Measurements from ENCODE around the gene PPP1R16B.

Gene PPP1R16B

GRCh38 chr20:38782275-38782674 lies 23.2 kb upstream of the PPP1R16B start:
- Histone ChIP-seq H3K4me3 (ENCODE audit: low read depth, low read length) (no peak overlapping the region), H3K9me3 (ENCODE audit: control insufficient read depth, insufficient read depth, low read depth, low read length) (no peaks in the 10 kb centered on the region), H3K4me1 (ENCODE audit: control insufficient read depth, insufficient read depth, low read length) (no peaks in the 10 kb centered on the region), H3K27ac (ENCODE audit: extremely low read depth, low read depth, low read length) (no peak overlapping the region), H3K36me3 (ENCODE audit: control insufficient read depth in 2 of 2, insufficient read depth in 1 of 2, low read length in 2 of 2) (no peaks in the 10 kb centered on the region)
- POLR2A ChIA-PET, result no interaction called here
- CTCF ChIA-PET, result interaction anchor here (0.7 to 1.6 kb wide), 2 partner anchors 8 to 183 kb away, joined by 3 to 7 read pairs; no protein-coding TSS in a partner anchor
- TF ChIP-seq ZNF16 (tag by site-specific recombination; IDR thresholded peaks at IDR 0.05; ENCODE audit: low read depth) (peak; percentile 84), TRIM28 (IDR thresholded peaks at IDR 0.05; ENCODE audit: borderline replicate concordance, low read length) (no peak)

GRCh38 chr20:38787870-38788269 lies 17.6 kb upstream of the PPP1R16B start:
- Histone ChIP-seq H3K4me1 (ENCODE audit: control insufficient read depth, insufficient read depth, low read length) (no peaks in the 10 kb centered on the region), H3K27ac (ENCODE audit: extremely low read depth, low read depth, low read length) (no peak overlapping the region), H3K4me3 (ENCODE audit: low read depth, low read length) (no peak overlapping the region), H3K9me3 (ENCODE audit: control insufficient read depth, insufficient read depth, low read depth, low read length) (no peaks in the 10 kb centered on the region), H3K36me3 (ENCODE audit: control insufficient read depth in 2 of 2, insufficient read depth in 1 of 2, low read length in 2 of 2) (no peaks in the 10 kb centered on the region)
- ChIA-PET CTCF (interaction anchor here (0.6 kb wide), 3 partner anchors 34 to 1239 kb away, joined by 3 read pairs; no protein-coding TSS in a partner anchor), POLR2A (no interaction called here)
- no peak for TF ChIP-seq ZNF404 (tag by site-specific recombination; IDR thresholded peaks at IDR 0.05)
- no peak for TF ChIP-seq ZNF324 (tag by site-specific recombination; IDR thresholded peaks at IDR 0.05)
- no peak for TF ChIP-seq ZBTB48 (tag by site-specific recombination; IDR thresholded peaks at IDR 0.05)
- no peak for TF ChIP-seq ZNF174 (tag by site-specific recombination; IDR thresholded peaks at IDR 0.05)
- TF ChIP-seq ZNF645 (tag by site-specific recombination; IDR thresholded peaks at IDR 0.05), result no peak
- no peak for TF ChIP-seq IKZF3 (tag by site-specific recombination; IDR thresholded peaks at IDR 0.05)
- no peak for TF ChIP-seq HIC1 (tag by site-specific recombination; IDR thresholded peaks at IDR 0.05)
- TF ChIP-seq ZNF221 (tag by site-specific recombination; IDR thresholded peaks at IDR 0.05; ENCODE audit: borderline replicate concordance), result no peak
- no peak for TF ChIP-seq ZNF37A (tag by site-specific recombination; IDR thresholded peaks at IDR 0.05)
- TF ChIP-seq ZBTB8A (tag by site-specific recombination; IDR thresholded peaks at IDR 0.05), result no peak
- TF ChIP-seq ZNF514 (tag by site-specific recombination; IDR thresholded peaks at IDR 0.05), result no peak

- H3K9me3 ChIP-seq (ENCODE audit: control insufficient read depth, insufficient read depth, low read depth, low read length), result no peaks in the 10 kb centered on the region
- H3K36me3 ChIP-seq (ENCODE audit: control insufficient read depth in 2 of 2, insufficient read depth in 1 of 2, low read length in 2 of 2), result no peaks in the 10 kb centered on the region
- ChIA-PET POLR2A (no interaction called here), CTCF (interaction anchor here (0.6 to 3.7 kb wide), 23 partner anchors 8 to 256 kb away, joined by 3 to 23 read pairs (median 5); partner anchors contain the start of genes FAM83D and PPP1R16B)
- H3K4me3 ChIP-seq (ENCODE audit: low read depth, low read length), result no peak overlapping the region
- H3K27ac ChIP-seq (ENCODE audit: extremely low read depth, low read depth, low read length), result no peak overlapping the region
- no peaks in the 10 kb centered on the region for H3K4me1 ChIP-seq (ENCODE audit: control insufficient read depth, insufficient read depth, low read length)
- TF ChIP-seq ZBTB21 (tag by site-specific recombination; IDR thresholded peaks at IDR 0.05) (no peak), ZSCAN5A (tag by site-specific recombination; IDR thresholded peaks at IDR 0.05) (0 out of 2 replicates have a peak, but pooled peaks have one; percentile 59), ZNF449 (tag by site-specific recombination; IDR thresholded peaks at IDR 0.05) (0 out of 2 replicates have a peak, but pooled peaks have one; percentile 60), ZNF280D (tag by site-specific recombination; IDR thresholded peaks at IDR 0.05) (0 out of 2 replicates have a peak, but pooled peaks have one; percentile 16), ELK4 (IDR thresholded peaks at IDR 0.05; ENCODE audit: borderline replicate concordance, low read depth, low read length) (no peak)
These were observed 15.8 kb upstream of the PPP1R16B start for GRCh38 chr20:38789503-38790199.
